ENCODE measurements around the gene SNX32.
A peak's percentile ranks its signal among the peaks of the same experiment; 100 is the strongest.

Gene SNX32

GRCh38 chr11:65833297-65834030 is at the start of gene SNX32:
Gene SNX32, plus strand, starts transcription at chr11:65833963. Its CDS starts 103 bp downstream, at chr11:65834066.
- FAIRE-seq (no peak), DNase-seq (ENCODE audit: insufficient read length, low spot score) (peak; percentile 91)
- no peak for TF ChIP-seq CTCF (IDR thresholded peaks at IDR 0.05; ENCODE audit: insufficient read depth, missing control alignments)

- no peak for TF ChIP-seq CTCF (IDR thresholded peaks at IDR 0.05; ENCODE audit: insufficient read depth, missing control alignments)
- DNase-seq (ENCODE audit: insufficient read length, low spot score) (no peak), FAIRE-seq (no peak)
Measured at GRCh38 chr11:65785319-65786007, 48.3 kb upstream of the SNX32 start.

GRCh38 chr11:65786008-65786785 is 47.6 kb upstream of the SNX32 start:
- TF ChIP-seq CTCF (IDR thresholded peaks at IDR 0.05; ENCODE audit: insufficient read depth, missing control alignments), result no peak
- DNase-seq (ENCODE audit: insufficient read length, low spot score), result no peak
- no peak for FAIRE-seq

GRCh38 chr11:65786786-65787636 is 46.8 kb upstream of the SNX32 start, which contains the start of gene OVOL1:
Gene OVOL1, plus strand, starts transcription at chr11:65787063. Its CDS starts 311 bp downstream, at chr11:65787374.
- DNase-seq (ENCODE audit: insufficient read length, low spot score) (no peak), FAIRE-seq (no peak)
- no peak for TF ChIP-seq CTCF (IDR thresholded peaks at IDR 0.05; ENCODE audit: insufficient read depth, missing control alignments)

- no peak for TF ChIP-seq CTCF (IDR thresholded peaks at IDR 0.05; ENCODE audit: insufficient read depth, missing control alignments)
- FAIRE-seq (no peak), DNase-seq (ENCODE audit: insufficient read length, low spot score) (no peak)
Measured at GRCh38 chr11:65787649-65788622, 45.8 kb upstream of the SNX32 start.

Measured in D721Med (cell line).